ENCODE data around the gene LINC00237.

The LINC00237 gene

GRCh38 chr20:21129861-21130260, 23.7 kb upstream of the LINC00237 start:
- H3K4me1 ChIP-seq (ENCODE audit: low read length): peaks cover 7% of the 10 kb centered on the region
- no peaks in the 10 kb centered on the region for H3K9me3 ChIP-seq (replicated peaks; ENCODE audit: insufficient read depth, low read length)

GRCh38 chr20:21127201-21127981, 21.2 kb upstream of the LINC00237 start:
- no peak for DNase-seq
- peak overlapping the region; percentile 87 for H3K4me2 ChIP-seq (ENCODE audit: low read depth, low read length)
- H3K9me3 ChIP-seq (replicated peaks; ENCODE audit: insufficient read depth, low read length): no peaks in the 10 kb centered on the region
- H3K4me3 ChIP-seq (ENCODE audit: low read length): no peak overlapping the region
- H3K9me2 ChIP-seq (replicated peaks; ENCODE audit: insufficient read depth, low read length): no peaks in the 10 kb centered on the region
- peaks cover 7% of the 10 kb centered on the region for H3K4me1 ChIP-seq (ENCODE audit: low read length)
- H3K9ac ChIP-seq (ENCODE audit: low read length): no peak overlapping the region
- no peaks in the 10 kb centered on the region for H3K27me3 ChIP-seq (replicated peaks; ENCODE audit: insufficient read depth, low read length)
- H4K20me1 ChIP-seq (ENCODE audit: insufficient read depth, low read length): no peaks in the 10 kb centered on the region
- H3F3A ChIP-seq (ENCODE audit: insufficient read depth, low read length): no peaks in the 10 kb centered on the region; the same call in 1 of the 2 replicates
- H3K27ac ChIP-seq (ENCODE audit: low read length): no peak overlapping the region
- no peaks in the 10 kb centered on the region for H3K36me3 ChIP-seq (replicated peaks; ENCODE audit: insufficient read depth, low read length)
- TF ChIP-seq, protein P1, sequence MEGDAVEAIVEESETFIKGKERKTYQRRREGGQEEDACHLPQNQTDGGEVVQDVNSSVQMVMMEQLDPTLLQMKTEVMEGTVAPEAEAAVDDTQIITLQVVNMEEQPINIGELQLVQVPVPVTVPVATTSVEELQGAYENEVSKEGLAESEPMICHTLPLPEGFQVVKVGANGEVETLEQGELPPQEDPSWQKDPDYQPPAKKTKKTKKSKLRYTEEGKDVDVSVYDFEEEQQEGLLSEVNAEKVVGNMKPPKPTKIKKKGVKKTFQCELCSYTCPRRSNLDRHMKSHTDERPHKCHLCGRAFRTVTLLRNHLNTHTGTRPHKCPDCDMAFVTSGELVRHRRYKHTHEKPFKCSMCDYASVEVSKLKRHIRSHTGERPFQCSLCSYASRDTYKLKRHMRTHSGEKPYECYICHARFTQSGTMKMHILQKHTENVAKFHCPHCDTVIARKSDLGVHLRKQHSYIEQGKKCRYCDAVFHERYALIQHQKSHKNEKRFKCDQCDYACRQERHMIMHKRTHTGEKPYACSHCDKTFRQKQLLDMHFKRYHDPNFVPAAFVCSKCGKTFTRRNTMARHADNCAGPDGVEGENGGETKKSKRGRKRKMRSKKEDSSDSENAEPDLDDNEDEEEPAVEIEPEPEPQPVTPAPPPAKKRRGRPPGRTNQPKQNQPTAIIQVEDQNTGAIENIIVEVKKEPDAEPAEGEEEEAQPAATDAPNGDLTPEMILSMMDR (IDR thresholded peaks at IDR 0.05; ENCODE audit: low read length): no peak
- H2AFZ ChIP-seq (ENCODE audit: low read length): 0 out of 2 replicates have a peak overlapping the region, but pooled peaks have one; percentile 98
- H3K79me2 ChIP-seq (ENCODE audit: low read length): peaks cover 12% of the 10 kb centered on the region

More at GRCh38 chr20:21129861-21130260, 23.7 kb upstream of the LINC00237 start:
- no peak overlapping the region for H3K4me2 ChIP-seq (ENCODE audit: low read depth, low read length)
- no peak overlapping the region for H3K27ac ChIP-seq (ENCODE audit: low read length)
- no peaks in the 10 kb centered on the region for H3K27me3 ChIP-seq (replicated peaks; ENCODE audit: insufficient read depth, low read length)
- no peaks in the 10 kb centered on the region for H3K36me3 ChIP-seq (replicated peaks; ENCODE audit: insufficient read depth, low read length)
- no peak overlapping the region for H2AFZ ChIP-seq (ENCODE audit: low read length)
- no peaks in the 10 kb centered on the region; the same call in 1 of the 2 replicates for H3F3A ChIP-seq (ENCODE audit: insufficient read depth, low read length)
- no peak for DNase-seq
- no peaks in the 10 kb centered on the region for H4K20me1 ChIP-seq (ENCODE audit: insufficient read depth, low read length)
- no peak overlapping the region for H3K4me3 ChIP-seq (ENCODE audit: low read length)
- no peaks in the 10 kb centered on the region for H3K9me2 ChIP-seq (replicated peaks; ENCODE audit: insufficient read depth, low read length)
- H3K79me2 ChIP-seq (ENCODE audit: low read length): peaks cover 12% of the 10 kb centered on the region
- no peak overlapping the region for H3K9ac ChIP-seq (ENCODE audit: low read length)
- TF ChIP-seq EZH2 (optimal IDR thresholded peaks at IDR 0.05; ENCODE audit: low read depth, low read length) (no peak), EZH2phosphoT487 (IDR thresholded peaks at IDR 0.05; ENCODE audit: low read length) (no peak)
- TF ChIP-seq, protein P1 (IDR thresholded peaks at IDR 0.05; ENCODE audit: low read length): no peak

DNA sequence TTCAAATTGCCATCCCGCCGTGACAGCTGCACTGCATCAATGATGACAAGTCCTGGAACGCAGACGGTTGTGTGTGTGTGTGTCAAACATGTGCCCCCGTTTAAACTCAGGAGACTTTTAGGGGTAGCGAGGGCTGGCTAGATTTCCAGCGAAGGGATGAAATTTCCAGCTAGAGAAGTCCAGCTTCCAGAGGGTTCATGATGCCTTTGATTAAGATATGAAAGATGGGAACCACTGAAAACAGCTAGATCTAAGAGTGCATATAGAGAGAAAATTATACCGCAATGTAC, 20.4 kb upstream of the LINC00237 start:
- Histone ChIP-seq H3K4me3 (ENCODE audit: low read length) (peak overlapping the region; percentile 97), H3K9me2 (replicated peaks; ENCODE audit: insufficient read depth, low read length) (no peaks in the 10 kb centered on the region), H3K36me3 (replicated peaks; ENCODE audit: insufficient read depth, low read length) (no peaks in the 10 kb centered on the region), H3K27me3 (replicated peaks; ENCODE audit: insufficient read depth, low read length) (no peaks in the 10 kb centered on the region), H3K4me1 (ENCODE audit: low read length) (peaks cover 7% of the 10 kb centered on the region), H3K9ac (ENCODE audit: low read length) (peak overlapping the region; percentile 91), H2AFZ (ENCODE audit: low read length) (peak overlapping the region; percentile 98), H3K4me2 (ENCODE audit: low read depth, low read length) (peak overlapping the region; percentile 87), H3K27ac (ENCODE audit: low read length) (no peak overlapping the region; the same call in 1 of the 2 replicates), H3K79me2 (ENCODE audit: low read length) (peaks cover 12% of the 10 kb centered on the region), H3F3A (ENCODE audit: insufficient read depth, low read length) (no peaks in the 10 kb centered on the region; the same call in 1 of the 2 replicates), H4K20me1 (ENCODE audit: insufficient read depth, low read length) (no peaks in the 10 kb centered on the region), H3K9me3 (replicated peaks; ENCODE audit: insufficient read depth, low read length) (no peaks in the 10 kb centered on the region)
- no peak for TF ChIP-seq EZH2phosphoT487 (IDR thresholded peaks at IDR 0.05; ENCODE audit: low read length)
- no peak for TF ChIP-seq EZH2 (optimal IDR thresholded peaks at IDR 0.05; ENCODE audit: low read depth, low read length)
- TF ChIP-seq, protein P1 (IDR thresholded peaks at IDR 0.05; ENCODE audit: low read length): no peak
- DNase-seq: no peak

Measured in MM.1S (cell line).